Measurements from ENCODE around the gene FBXO46. TPM values are rescaled to one million over a fixed set of nuclear protein-coding genes. Genes with fewer than 3 reads are reported as not detected.

FBXO46 gene
- total and polyA plus RNA-seq, 2 of the 13 experiments (the other 11 are each of a cell fraction or from before 2014, with no cell fraction given): 6.2 to 6.4 TPM

DNA sequence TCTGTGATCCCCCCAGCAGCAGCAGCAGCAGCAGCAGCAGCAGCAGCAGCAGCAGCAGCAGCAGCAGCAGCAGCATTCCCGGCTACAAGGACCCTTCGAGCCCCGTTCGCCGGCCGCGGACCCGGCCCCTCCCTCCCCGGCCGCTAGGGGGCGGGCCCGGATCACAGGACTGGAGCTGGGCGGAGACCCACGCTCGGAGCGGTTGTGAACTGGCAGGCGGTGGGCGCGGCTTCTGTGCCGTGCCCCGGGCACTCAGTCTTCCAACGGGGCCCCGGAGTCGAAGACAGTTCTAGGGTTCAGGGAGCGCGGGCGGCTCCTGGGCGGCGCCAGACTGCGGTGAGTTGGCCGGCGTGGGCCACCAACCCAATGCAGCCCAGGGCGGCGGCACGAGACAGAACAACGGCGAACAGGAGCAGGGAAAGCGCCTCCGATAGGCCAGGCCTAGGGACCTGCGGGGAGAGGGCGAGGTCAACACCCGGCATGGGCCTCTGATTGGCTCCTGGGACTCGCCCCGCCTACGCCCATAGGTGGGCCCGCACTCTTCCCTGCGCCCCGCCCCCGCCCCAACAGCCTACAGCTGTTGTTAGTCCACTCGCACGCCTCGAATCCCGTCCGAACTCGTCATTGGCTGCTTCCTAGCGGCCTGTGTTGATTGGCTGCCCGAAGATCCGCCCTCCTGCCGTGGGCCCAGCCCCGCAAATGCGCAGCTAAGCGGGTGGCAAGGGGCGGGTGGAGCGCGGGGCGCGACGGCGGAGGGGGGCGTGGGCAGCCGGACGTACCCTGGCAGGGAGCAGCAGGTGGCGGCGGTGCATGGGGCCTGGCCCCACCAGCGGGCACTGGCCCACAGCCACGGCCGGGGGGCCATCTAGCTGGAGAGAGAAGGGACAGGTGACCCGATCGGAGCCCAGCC, 39.8 kb upstream of the FBXO46 start (continued):
- TF ChIP-seq, protein P1, sequence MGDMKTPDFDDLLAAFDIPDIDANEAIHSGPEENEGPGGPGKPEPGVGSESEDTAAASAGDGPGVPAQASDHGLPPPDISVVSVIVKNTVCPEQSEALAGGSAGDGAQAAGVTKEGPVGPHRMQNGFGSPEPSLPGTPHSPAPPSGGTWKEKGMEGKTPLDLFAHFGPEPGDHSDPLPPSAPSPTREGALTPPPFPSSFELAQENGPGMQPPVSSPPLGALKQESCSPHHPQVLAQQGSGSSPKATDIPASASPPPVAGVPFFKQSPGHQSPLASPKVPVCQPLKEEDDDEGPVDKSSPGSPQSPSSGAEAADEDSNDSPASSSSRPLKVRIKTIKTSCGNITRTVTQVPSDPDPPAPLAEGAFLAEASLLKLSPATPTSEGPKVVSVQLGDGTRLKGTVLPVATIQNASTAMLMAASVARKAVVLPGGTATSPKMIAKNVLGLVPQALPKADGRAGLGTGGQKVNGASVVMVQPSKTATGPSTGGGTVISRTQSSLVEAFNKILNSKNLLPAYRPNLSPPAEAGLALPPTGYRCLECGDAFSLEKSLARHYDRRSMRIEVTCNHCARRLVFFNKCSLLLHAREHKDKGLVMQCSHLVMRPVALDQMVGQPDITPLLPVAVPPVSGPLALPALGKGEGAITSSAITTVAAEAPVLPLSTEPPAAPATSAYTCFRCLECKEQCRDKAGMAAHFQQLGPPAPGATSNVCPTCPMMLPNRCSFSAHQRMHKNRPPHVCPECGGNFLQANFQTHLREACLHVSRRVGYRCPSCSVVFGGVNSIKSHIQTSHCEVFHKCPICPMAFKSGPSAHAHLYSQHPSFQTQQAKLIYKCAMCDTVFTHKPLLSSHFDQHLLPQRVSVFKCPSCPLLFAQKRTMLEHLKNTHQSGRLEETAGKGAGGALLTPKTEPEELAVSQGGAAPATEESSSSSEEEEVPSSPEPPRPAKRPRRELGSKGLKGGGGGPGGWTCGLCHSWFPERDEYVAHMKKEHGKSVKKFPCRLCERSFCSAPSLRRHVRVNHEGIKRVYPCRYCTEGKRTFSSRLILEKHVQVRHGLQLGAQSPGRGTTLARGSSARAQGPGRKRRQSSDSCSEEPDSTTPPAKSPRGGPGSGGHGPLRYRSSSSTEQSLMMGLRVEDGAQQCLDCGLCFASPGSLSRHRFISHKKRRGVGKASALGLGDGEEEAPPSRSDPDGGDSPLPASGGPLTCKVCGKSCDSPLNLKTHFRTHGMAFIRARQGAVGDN (CRISPR knock-in tag; IDR thresholded peaks at IDR 0.05): peak; percentile 94
- TF ChIP-seq HNF4A (CRISPR knock-in tag; IDR thresholded peaks at IDR 0.05) (no peak; the same call in 1 of the 2 replicates), JUN (CRISPR knock-in tag; IDR thresholded peaks at IDR 0.05) (no peak), MTA1 (CRISPR knock-in tag; IDR thresholded peaks at IDR 0.05; ENCODE audit: borderline replicate concordance) (no peak), PAWR (CRISPR knock-in tag; IDR thresholded peaks at IDR 0.05; ENCODE audit: borderline replicate concordance) (0 out of 2 replicates have a peak, but pooled peaks have one; percentile 52), ZNF766 (CRISPR knock-in tag; IDR thresholded peaks at IDR 0.05; ENCODE audit: borderline replicate concordance) (peak; percentile 70; the same call in 1 of the 2 replicates), ZNF124 (CRISPR knock-in tag; IDR thresholded peaks at IDR 0.05) (no peak), NFKBIZ (CRISPR knock-in tag; IDR thresholded peaks at IDR 0.05) (0 out of 2 replicates have a peak, but pooled peaks have one; percentile 18), ZNF605 (CRISPR knock-in tag; IDR thresholded peaks at IDR 0.05) (peak; percentile 89), HES4 (CRISPR knock-in tag; IDR thresholded peaks at IDR 0.05; ENCODE audit: borderline replicate concordance) (no peak), DNMT1 (CRISPR knock-in tag; IDR thresholded peaks at IDR 0.05) (no peak), DR1 (CRISPR knock-in tag; IDR thresholded peaks at IDR 0.05) (peak; percentile 52; the same call in 1 of the 2 replicates), SMC3 (IDR thresholded peaks at IDR 0.05; ENCODE audit: low read length) (no peak), ZNF670 (CRISPR knock-in tag; IDR thresholded peaks at IDR 0.05; ENCODE audit: borderline replicate concordance) (peak; percentile 67; the same call in 1 of the 2 replicates)
- TF ChIP-seq, protein P2, sequence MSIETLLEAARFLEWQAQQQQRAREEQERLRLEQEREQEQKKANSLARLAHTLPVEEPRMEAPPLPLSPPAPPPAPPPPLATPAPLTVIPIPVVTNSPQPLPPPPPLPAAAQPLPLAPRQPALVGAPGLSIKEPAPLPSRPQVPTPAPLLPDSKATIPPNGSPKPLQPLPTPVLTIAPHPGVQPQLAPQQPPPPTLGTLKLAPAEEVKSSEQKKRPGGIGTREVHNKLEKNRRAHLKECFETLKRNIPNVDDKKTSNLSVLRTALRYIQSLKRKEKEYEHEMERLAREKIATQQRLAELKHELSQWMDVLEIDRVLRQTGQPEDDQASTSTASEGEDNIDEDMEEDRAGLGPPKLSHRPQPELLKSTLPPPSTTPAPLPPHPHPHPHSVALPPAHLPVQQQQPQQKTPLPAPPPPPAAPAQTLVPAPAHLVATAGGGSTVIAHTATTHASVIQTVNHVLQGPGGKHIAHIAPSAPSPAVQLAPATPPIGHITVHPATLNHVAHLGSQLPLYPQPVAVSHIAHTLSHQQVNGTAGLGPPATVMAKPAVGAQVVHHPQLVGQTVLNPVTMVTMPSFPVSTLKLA (IDR thresholded peaks at IDR 0.05): peak; percentile 60
- TF ChIP-seq, protein P3, sequence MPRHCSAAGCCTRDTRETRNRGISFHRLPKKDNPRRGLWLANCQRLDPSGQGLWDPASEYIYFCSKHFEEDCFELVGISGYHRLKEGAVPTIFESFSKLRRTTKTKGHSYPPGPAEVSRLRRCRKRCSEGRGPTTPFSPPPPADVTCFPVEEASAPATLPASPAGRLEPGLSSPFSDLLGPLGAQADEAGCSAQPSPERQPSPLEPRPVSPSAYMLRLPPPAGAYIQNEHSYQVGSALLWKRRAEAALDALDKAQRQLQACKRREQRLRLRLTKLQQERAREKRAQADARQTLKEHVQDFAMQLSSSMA (CRISPR knock-in tag; IDR thresholded peaks at IDR 0.05): no peak
- TF ChIP-seq, protein P4, sequence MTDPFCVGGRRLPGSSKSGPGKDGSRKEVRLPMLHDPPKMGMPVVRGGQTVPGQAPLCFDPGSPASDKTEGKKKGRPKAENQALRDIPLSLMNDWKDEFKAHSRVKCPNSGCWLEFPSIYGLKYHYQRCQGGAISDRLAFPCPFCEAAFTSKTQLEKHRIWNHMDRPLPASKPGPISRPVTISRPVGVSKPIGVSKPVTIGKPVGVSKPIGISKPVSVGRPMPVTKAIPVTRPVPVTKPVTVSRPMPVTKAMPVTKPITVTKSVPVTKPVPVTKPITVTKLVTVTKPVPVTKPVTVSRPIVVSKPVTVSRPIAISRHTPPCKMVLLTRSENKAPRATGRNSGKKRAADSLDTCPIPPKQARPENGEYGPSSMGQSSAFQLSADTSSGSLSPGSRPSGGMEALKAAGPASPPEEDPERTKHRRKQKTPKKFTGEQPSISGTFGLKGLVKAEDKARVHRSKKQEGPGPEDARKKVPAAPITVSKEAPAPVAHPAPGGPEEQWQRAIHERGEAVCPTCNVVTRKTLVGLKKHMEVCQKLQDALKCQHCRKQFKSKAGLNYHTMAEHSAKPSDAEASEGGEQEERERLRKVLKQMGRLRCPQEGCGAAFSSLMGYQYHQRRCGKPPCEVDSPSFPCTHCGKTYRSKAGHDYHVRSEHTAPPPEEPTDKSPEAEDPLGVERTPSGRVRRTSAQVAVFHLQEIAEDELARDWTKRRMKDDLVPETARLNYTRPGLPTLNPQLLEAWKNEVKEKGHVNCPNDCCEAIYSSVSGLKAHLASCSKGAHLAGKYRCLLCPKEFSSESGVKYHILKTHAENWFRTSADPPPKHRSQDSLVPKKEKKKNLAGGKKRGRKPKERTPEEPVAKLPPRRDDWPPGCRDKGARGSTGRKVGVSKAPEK (CRISPR knock-in tag; IDR thresholded peaks at IDR 0.05; ENCODE audit: borderline replicate concordance): no peak
- TF ChIP-seq, protein P5, sequence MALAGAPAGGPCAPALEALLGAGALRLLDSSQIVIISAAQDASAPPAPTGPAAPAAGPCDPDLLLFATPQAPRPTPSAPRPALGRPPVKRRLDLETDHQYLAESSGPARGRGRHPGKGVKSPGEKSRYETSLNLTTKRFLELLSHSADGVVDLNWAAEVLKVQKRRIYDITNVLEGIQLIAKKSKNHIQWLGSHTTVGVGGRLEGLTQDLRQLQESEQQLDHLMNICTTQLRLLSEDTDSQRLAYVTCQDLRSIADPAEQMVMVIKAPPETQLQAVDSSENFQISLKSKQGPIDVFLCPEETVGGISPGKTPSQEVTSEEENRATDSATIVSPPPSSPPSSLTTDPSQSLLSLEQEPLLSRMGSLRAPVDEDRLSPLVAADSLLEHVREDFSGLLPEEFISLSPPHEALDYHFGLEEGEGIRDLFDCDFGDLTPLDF (CRISPR knock-in tag; IDR thresholded peaks at IDR 0.05): no peak
